Medulla oblongata (tissue), 1 donor: ENCODE measurements around the gene PSRC1.
"Not testable (repeated sequence)": the region's sequence is repeated elsewhere in the genome, so short reads cannot be mapped to it uniquely, and the experiment has no call there.

Experiments used
- DNase-seq: peaks from one replicate; pipeline ENCODE4 v3.0.0-alpha.2; 2015; ENCODE audit errors: extremely low spot score

Gene PSRC1

GRCh38 chr1:109296782-109297181 is 13.8 kb upstream of the PSRC1 start:
- DNase-seq: no peak

DNA sequence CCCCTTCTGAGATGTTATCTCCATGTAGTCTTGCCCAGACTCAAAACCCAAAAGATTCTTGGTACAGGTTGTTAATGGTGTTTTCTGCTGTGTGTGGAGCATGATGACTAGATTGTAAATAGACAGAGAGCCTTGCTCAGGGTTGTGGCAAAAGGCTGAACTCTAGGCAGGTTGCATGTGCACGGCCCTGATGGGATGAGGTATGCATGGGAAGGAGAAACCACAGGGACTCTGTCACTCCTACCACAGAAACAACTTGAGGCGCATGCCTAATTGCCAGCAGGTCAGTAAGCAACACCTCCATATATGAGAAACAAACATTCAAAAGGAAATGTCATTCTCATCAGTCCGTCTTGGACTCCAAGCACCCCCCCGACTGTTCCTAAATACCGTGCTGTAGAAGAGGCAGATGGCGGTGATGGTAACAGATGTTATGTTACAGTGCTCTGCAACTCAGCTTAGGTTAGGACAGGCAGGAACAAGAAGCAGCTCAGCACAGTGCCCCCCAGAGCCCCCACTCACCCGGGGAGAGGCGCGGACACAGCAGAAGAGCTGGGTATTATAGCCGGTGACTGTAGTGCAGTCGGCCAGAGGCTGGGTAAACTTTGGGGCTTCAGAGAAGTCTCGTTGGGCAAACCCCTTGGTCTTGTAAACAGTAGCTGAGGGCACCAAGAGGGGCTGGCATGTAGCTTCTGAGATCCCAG is 12.9 kb upstream of the PSRC1 start:
- DNase-seq: no peak

- no peak for DNase-seq
These were observed 11.5 kb upstream of the PSRC1 start for GRCh38 chr1:109294481-109294880.

- DNase-seq: no peak
These were observed 10.1 kb upstream of the PSRC1 start for GRCh38 chr1:109293026-109293425.

DNA sequence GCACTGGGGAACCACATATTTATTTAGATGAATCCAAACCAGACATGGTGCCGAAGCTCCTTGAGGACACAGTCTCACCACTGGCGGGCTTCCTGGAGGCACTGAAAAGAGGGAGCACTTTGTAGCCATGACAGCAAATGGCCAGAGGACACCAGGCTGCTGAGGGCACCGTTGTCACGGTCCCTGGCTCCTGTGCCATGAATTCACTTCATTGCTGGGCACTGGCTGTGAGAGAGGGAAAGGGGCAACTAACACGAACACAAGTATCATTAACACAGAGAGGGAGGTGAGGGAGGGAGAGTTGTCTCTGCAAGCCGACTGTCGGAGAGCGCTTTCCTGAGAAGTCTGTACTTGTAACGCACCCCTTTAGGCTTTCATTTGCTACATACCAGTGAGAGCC is 9.4 kb upstream of the PSRC1 start:
- no peak for DNase-seq

DNA sequence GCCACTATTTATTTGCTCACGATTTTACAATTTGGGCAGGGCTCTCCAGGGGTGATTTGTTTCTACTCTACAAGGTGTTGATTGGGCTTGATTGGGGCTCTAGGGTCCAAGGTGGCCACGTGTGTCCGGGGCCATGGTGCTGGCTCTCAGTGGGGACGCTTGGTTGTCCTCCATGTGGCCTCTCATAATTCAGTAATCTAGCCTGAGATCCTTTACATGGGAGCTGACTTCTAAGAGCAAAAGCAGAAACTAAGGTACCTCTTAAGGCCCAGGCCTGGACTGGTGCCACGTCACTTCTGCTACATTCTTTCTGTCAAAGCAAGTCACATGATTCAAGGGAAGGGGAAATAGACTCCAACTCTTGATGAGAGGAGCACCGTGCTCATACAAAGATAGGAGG is 8.1 kb upstream of the PSRC1 start:
- peak; percentile 88 for DNase-seq

GRCh38 chr1:109290137-109290536 is 7.2 kb upstream of the PSRC1 start:
- no peak for DNase-seq

GRCh38 chr1:109286762-109287161 is 3.8 kb upstream of the PSRC1 start:
- DNase-seq: not testable (repeated sequence)

DNA sequence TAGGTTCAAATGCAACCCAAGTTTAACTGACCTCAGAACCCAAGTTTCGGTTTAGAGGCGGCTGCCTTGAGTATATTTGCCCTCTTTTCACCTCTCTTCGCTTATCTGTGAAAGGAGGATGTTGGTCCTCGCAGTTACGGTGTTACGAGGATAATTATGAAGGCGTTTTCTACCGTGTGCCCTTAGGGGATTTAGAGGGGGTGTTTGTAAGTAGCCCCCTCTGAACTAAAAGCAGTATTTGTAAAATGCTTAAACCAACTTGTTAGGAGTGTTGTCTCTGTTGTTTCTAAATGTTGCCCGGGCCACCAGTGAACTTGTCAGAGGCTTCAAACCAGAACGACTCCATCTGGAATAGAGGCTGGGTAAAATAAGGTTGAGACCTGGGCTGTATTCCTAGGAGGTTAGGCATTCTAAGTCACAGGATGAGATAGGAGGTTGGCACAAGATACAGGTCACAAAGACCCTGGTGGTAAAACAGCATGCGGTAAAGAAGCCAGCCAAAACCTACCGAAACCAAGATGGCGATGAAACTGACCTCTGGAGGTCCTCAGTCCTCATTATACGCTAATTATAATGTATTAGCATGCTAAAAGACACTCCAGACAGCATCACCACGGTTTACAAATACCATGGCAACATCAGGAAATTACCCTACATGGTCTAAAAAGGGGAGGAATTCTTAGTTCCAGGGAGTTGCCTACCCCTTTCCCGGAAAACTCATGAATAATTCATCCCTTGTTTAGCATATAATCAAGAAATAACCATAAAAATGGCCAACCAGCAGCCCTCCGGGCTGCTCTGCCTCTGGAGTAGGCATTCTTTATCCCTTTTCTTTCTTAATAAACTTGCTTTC is 1.0 kb upstream of the PSRC1 start:
- peak; percentile 48 for DNase-seq

DNA sequence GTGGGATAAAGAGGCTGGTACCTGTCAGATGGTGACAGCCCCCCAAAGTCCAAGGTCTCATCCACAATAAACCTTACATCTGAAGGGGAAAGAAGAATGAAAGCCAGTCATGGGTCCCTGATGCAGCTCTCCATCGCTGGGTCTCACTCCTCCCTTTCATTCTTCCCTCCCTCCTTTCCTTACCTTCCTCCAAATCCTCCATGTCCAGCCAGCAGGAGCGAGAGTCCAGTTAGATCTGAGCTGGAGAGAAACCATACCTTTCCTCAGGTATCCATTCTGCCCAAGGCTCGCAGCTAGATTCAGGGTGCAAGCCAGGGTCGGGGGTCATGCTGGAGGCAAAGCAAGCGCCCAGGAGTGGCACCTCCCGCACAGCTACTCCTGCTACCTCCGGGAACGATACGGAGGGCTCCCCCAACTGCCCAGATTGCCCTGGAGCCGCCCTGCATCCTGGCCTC is 421 bp downstream of the PSRC1 start:
- no peak for DNase-seq

DNA sequence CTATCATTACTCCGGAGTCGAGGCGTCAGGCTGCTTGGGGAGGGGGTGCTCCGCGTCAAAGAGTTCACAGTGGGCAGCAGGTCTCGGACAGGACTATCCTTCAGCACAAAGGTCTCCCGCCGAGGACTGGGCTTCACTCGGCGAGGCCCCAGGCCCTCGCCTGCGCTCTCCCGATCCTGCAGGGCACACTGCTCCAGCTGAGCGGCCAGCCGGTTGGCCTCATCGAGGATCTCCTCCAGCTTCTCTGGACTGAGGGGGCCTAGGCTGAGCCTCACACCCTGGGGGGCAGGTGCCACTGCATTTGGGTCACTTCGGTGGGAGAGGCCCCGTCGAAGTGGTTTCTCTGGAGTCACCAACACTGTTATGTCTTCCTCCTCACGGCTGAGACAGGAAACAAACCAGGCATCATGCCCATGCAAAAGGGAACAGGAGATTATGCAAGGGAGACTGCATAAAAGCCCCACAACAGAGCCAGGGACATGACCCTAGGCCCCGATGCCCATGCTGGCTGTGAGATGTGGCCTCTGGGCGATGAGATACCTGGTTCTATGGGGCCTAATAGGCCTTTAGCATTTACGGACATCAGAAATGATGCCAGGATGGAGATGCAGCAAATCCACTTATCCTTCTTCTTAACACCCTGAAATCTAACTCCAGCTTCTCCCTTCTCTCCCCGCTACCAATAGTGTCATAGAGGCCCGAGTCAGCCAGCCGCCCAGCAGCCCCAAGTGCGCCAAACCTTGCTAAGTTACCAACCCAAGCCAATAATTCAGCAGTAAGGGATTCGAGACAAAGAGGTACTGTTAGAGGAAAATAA is 1.1 kb downstream of the PSRC1 start:
- peak; percentile 70 for DNase-seq

DNA sequence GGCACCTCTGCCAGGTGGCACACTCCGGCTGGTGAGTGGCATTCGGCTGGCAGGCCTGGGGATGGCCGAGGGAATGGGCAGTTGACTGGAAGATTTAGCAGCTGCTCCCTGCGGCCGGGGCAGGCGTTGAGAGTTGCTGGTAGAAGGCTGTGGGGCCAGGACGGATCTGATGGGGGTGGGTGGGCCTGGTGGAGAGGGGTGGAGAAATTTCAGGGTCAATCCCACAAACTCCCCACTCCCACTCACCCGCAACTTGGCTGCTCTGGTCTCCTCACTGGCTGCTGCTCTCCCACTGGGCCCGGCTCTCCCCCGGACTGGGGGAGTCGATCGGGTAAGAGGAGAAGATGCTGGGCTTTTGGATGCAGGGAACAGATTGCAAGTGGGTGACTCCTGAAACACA is 2.1 kb downstream of the PSRC1 start:
- DNase-seq: no peak

- DNase-seq: no peak
These were observed 3.2 kb downstream of the PSRC1 start for GRCh38 chr1:109279615-109280278.

GRCh38 chr1:109277434-109278204 is 5.3 kb downstream of the PSRC1 start:
- peak; percentile 90 for DNase-seq

- DNase-seq: no peak
These were observed 7.1 kb downstream of the PSRC1 start for GRCh38 chr1:109275706-109276345.

- no peak for DNase-seq
These were observed 8.1 kb downstream of the PSRC1 start for GRCh38 chr1:109274533-109275476.

DNA sequence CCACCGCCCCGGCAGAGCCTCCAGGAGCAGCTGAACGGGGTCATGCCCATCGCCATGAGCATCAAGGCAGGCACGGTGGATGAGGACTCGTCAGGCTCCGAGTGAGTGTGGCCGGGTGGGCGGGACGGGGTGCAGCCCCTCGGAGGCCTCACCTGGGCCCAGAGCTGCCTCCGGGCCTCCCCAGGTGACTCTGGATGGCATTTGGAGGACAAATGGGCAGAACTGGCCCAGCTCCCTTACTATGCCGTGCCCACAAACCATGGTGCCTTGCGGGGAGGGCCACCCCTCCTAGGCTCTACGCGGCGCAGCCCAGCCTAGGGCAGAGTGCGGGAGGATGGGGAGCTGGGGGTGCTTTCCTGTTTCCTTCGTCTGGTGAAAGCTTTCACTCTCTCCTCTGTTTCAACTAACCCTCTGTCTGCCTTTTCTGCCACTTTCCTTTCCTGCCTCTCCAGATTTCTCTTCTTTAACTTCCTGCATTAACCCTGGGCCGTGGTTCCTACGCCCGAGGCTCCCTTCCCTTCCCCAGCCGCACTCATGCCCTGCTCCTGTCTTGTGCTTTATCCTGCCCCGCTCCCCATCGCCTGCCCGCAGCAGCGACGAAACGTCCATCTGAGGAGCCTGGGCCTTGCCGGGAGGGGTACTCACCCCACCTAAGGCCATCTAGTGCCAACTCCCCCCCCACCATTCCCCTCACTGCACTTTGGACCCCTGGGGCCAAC is 9.2 kb downstream of the PSRC1 start:
- no peak for DNase-seq

DNA sequence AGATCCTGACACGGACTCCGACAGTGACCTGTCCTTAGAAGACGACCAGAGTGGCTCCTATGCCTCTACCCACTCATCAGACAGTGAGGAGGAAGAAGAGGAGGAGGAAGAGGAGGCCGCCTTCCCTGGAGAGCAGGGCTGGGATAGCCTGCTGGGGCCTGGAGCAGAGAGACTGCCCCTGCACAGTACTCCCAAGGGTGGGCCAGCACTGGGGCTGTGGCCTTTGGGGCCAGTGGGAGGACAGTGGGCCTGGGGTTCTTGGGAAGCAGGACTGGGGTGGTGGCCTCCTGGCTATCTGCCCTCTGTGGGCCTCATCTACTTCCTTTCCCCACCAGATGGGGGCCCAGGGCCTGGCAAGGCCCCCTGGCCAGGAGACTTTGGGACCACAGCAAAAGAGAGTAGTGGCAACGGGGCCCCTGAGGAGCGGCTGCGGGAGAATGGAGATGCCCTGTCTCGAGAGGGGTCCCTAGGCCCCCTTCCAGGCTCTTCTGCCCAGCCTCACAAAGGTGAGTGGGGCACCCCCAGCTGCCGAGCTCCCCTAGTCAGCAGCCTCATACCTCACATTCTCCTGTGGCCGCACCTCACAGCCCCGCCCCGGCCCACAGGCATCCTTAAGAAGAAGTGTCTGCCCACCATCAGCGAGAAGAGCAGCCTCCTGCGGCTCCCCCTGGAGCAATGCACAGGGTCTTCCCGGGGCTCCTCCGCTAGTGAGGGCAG is 10.0 kb downstream of the PSRC1 start:
- DNase-seq: no peak
